NCI-H2171 treated with DMSO at 0.1 percent for 48 hours (cell line): Measurements from ENCODE around the gene NRN1.
"Not testable (repeated sequence)": the region's sequence is repeated elsewhere in the genome, so short reads cannot be mapped to it uniquely, and the experiment has no call there.

Experiments used
- DNase-seq: peaks from one replicate; lab custom pipeline; 2025; lab: John Stamatoyannopoulos, UW

NRN1 gene

GRCh38 chr6:5981126-5982026, 25.3 kb downstream of the NRN1 start:
- no peak for DNase-seq

GRCh38 chr6:5979650-5980420, 26.9 kb downstream of the NRN1 start:
- no peak for DNase-seq

- no peak for DNase-seq
Measured at GRCh38 chr6:5976811-5977210, 29.9 kb downstream of the NRN1 start.

GRCh38 chr6:5968817-5969734, 37.6 kb downstream of the NRN1 start:
- DNase-seq, result no peak

GRCh38 chr6:5968036-5968435, 38.7 kb downstream of the NRN1 start:
- DNase-seq, result not testable (repeated sequence)

- no peak for DNase-seq
Measured at GRCh38 chr6:5967594-5967993, 39.1 kb downstream of the NRN1 start.

- DNase-seq, result no peak
Measured at GRCh38 chr6:5962794-5963193, 43.9 kb downstream of the NRN1 start.

- DNase-seq, result no peak
Measured at GRCh38 chr6:5961836-5962235, 44.9 kb downstream of the NRN1 start.

GRCh38 chr6:5960456-5960855, 46.3 kb downstream of the NRN1 start:
- no peak for DNase-seq

- no peak for DNase-seq
Measured at GRCh38 chr6:5958921-5959320, 47.8 kb downstream of the NRN1 start.

- DNase-seq, result no peak
Measured at GRCh38 chr6:5956939-5957338, 49.8 kb downstream of the NRN1 start.

GRCh38 chr6:5950361-5950785, 56.4 kb downstream of the NRN1 start:
- DNase-seq, result no peak
